ENCODE results near the gene KRTCAP2.
"Not testable (repeated sequence)": the region's sequence is repeated elsewhere in the genome, so short reads cannot be mapped to it uniquely, and the experiment has no call there.

DNA sequence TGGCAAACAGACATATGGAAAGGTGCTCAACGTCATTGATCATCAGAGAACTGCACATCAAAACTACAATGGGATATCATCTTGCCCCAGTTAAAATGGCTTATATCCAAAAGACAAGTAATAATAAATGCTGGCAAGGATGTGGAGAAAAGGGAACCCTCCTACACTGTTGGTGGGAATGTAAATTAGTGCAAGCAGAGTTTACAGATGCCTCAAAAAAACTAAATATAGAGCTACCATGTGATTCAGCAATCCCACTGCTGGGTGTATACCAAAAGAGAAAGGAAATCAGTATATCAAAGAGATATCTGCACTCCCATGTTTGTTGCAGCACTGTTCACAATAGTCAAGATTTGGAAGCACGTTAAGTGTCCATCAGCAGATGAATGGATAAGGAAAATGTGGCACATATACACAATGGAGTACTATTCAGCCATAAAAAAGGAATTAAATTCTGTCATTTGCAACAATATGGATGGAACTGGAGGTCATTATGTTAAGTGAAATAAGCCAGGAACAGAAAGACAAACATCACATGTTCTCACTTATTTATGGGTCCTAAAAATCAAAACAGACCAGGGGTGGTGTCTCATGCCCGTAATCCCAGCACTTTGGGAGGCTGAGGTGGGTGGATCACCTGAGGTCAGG is 17.0 kb downstream of the KRTCAP2 start:
- TF ChIP-seq, protein P1, sequence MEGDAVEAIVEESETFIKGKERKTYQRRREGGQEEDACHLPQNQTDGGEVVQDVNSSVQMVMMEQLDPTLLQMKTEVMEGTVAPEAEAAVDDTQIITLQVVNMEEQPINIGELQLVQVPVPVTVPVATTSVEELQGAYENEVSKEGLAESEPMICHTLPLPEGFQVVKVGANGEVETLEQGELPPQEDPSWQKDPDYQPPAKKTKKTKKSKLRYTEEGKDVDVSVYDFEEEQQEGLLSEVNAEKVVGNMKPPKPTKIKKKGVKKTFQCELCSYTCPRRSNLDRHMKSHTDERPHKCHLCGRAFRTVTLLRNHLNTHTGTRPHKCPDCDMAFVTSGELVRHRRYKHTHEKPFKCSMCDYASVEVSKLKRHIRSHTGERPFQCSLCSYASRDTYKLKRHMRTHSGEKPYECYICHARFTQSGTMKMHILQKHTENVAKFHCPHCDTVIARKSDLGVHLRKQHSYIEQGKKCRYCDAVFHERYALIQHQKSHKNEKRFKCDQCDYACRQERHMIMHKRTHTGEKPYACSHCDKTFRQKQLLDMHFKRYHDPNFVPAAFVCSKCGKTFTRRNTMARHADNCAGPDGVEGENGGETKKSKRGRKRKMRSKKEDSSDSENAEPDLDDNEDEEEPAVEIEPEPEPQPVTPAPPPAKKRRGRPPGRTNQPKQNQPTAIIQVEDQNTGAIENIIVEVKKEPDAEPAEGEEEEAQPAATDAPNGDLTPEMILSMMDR (optimal IDR thresholded peaks at IDR 0.05 in 1 of 3, IDR thresholded peaks at IDR 0.05 in 1 of 3, conservative IDR thresholded peaks at IDR 0.05 in 1 of 3; ENCODE audit: extremely low read depth in 1 of 3, insufficient read depth in 2 of 3, low read length in 3 of 3): not testable (repeated sequence)
- not testable (repeated sequence) for TF ChIP-seq EZH2 (IDR thresholded peaks at IDR 0.05; ENCODE audit: low read length)

Data from keratinocyte (primary cell).